HepG2 (cell line): ENCODE measurements around the gene ID3. TPM values are rescaled to one million over a fixed set of nuclear protein-coding genes. Genes with fewer than 3 reads are reported as not detected.

Experiments
- DNMT1 ChIP-seq: sonication (generic); formaldehyde crosslinking; IDR thresholded peaks from 2 replicates; pipeline ENCODE4 v1.5.1; 2020; ENCODE audit warnings: mild to moderate bottlenecking, missing genetic modification reagents
- HMGA1 ChIP-seq: sonication (generic); formaldehyde crosslinking; conservative IDR thresholded peaks from 2 replicates; pipeline ENCODE4 v1.4.0; 2020; ENCODE audit warnings: missing genetic modification reagents
- JDP2 ChIP-seq: sonication (generic); formaldehyde crosslinking; IDR thresholded peaks from 2 replicates; pipeline ENCODE4 v1.8.1; 2022; ENCODE audit warnings: missing genetic modification reagents, borderline replicate concordance
- KAT8 ChIP-seq: IDR thresholded peaks from 2 replicates; pipeline ENCODE4 v1.6.1; 2016; ENCODE audit warnings: missing genetic modification reagents, missing compliant biosample characterization
- NR3C1 ChIP-seq: sonication (generic); formaldehyde crosslinking; IDR thresholded peaks from 2 replicates; pipeline ENCODE4 v1.4.0; 2020; ENCODE audit warnings: missing genetic modification reagents
- PHB2 ChIP-seq: fragments of 450-650 bp; IDR thresholded peaks from 2 replicates; pipeline ENCODE4 v1.6.1; 2018; ENCODE audit not compliant: partially characterized antibody
- RFX5 ChIP-seq: IDR thresholded peaks from 2 replicates; pipeline ENCODE4 v1.6.1; 2011; ENCODE audit warnings: low read depth, low read length, improper control_type of control experiment
- SIX4 ChIP-seq: sonication (generic); formaldehyde crosslinking; IDR thresholded peaks from 2 replicates; pipeline ENCODE4 v1.4.0; 2020; ENCODE audit warnings: missing genetic modification reagents
- ZNF552 ChIP-seq: sonication (generic); formaldehyde crosslinking; IDR thresholded peaks from 2 replicates; pipeline ENCODE4 v1.9.0; 2022; ENCODE audit warnings: missing genetic modification reagents, mild to moderate bottlenecking, borderline replicate concordance
- ZNF776 ChIP-seq: sonication (generic); formaldehyde crosslinking; IDR thresholded peaks from 2 replicates; pipeline ENCODE4 v1.4.0; 2020; ENCODE audit warnings: mild to moderate bottlenecking, missing genetic modification reagents
- polyA plus RNA-seq, 8 experiments: library from polyadenylated mRNA; depleted of rRNA in 3 of 8; stranded (reverse) in 7 of 8; unstranded in 1 of 8; fragments of >200 nt; fragmentation: Illumina TruSeq in 4 of 8; extraction: Trizol in 4 of 8; gene quantifications; 2 replicates each; pipeline versions ENCODE4 v1.2.1 to v1.2.3, GENCODE V29; 2011 to 2016; ENCODE audit warnings: low read depth in 4 of 8, missing spikeins in 1 of 8, mixed read lengths in 1 of 8; ENCODE audit not compliant: insufficient read depth in 1 of 8
- total RNA-seq, 5 experiments: library from RNA; depleted of rRNA; stranded (reverse); fragments of >200 nt; fragmentation: Illumina TruSeq; extraction: Trizol; gene quantifications; 2 replicates each; pipeline ENCODE4 v1.2.3, GENCODE V29; 2016; ENCODE audit warnings: low read depth in 1 of 5
- TF ChIP-seq, protein P1 (sequence below): sonication (generic); formaldehyde crosslinking; IDR thresholded peaks from 2 replicates; pipeline ENCODE4 v1.4.0; 2020; ENCODE audit warnings: missing genetic modification reagents
- TF ChIP-seq, protein P2 (sequence below): sonication (generic); formaldehyde crosslinking; IDR thresholded peaks from 2 replicates; pipeline ENCODE4 v1.4.0; 2020; ENCODE audit warnings: missing genetic modification reagents
- TF ChIP-seq, protein P3 (sequence below): sonication (generic); formaldehyde crosslinking; IDR thresholded peaks from 2 replicates; pipeline ENCODE4 v1.5.0; 2020; ENCODE audit warnings: mild to moderate bottlenecking, missing genetic modification reagents
- TF ChIP-seq, protein P4 (sequence below): conservative IDR thresholded peaks from 2 replicates; pipeline ENCODE4 v1.6.1; 2018; ENCODE audit warnings: missing genetic modification reagents
- TF ChIP-seq, protein P5 (sequence below): sonication (generic); formaldehyde crosslinking; IDR thresholded peaks from 2 replicates; pipeline ENCODE4 v1.5.0; 2020; ENCODE audit warnings: mild to moderate bottlenecking, missing genetic modification reagents

Gene ID3
- total and polyA plus RNA-seq, 2 of the 13 experiments (the other 11 are each of a cell fraction or from before 2014, with no cell fraction given), result 64.8 to 115 TPM

DNA sequence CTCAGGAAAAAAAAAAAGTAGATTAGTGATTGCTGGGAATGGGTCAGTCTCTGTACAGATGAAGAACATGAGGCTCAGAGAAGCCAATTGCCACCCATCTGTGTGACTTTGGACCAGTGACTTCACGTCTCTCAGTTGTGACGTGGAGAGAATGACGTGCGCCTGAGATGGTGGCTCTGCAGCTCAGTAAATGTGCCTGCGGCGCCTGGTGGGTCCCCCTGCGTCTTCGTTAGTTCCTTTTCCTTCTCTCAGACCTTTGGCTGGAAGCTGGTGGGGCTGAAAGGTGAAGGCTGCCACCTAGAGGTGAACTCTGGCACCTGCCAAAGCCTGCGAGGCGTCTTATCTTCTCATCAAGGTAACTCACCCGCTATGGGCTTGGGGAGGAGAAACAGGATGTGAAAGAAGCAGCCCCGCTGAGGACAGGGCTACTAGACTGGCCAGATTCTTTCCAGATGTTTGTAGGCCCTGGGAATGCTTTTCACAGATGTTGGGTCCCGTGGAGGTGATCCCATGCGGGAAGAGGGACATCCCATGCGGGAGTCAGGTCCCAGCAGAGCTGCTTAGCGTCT lies 19.5 kb downstream of the ID3 start (continued):
- TF ChIP-seq JDP2 (CRISPR knock-in tag), result no peak
- TF ChIP-seq, protein P1, sequence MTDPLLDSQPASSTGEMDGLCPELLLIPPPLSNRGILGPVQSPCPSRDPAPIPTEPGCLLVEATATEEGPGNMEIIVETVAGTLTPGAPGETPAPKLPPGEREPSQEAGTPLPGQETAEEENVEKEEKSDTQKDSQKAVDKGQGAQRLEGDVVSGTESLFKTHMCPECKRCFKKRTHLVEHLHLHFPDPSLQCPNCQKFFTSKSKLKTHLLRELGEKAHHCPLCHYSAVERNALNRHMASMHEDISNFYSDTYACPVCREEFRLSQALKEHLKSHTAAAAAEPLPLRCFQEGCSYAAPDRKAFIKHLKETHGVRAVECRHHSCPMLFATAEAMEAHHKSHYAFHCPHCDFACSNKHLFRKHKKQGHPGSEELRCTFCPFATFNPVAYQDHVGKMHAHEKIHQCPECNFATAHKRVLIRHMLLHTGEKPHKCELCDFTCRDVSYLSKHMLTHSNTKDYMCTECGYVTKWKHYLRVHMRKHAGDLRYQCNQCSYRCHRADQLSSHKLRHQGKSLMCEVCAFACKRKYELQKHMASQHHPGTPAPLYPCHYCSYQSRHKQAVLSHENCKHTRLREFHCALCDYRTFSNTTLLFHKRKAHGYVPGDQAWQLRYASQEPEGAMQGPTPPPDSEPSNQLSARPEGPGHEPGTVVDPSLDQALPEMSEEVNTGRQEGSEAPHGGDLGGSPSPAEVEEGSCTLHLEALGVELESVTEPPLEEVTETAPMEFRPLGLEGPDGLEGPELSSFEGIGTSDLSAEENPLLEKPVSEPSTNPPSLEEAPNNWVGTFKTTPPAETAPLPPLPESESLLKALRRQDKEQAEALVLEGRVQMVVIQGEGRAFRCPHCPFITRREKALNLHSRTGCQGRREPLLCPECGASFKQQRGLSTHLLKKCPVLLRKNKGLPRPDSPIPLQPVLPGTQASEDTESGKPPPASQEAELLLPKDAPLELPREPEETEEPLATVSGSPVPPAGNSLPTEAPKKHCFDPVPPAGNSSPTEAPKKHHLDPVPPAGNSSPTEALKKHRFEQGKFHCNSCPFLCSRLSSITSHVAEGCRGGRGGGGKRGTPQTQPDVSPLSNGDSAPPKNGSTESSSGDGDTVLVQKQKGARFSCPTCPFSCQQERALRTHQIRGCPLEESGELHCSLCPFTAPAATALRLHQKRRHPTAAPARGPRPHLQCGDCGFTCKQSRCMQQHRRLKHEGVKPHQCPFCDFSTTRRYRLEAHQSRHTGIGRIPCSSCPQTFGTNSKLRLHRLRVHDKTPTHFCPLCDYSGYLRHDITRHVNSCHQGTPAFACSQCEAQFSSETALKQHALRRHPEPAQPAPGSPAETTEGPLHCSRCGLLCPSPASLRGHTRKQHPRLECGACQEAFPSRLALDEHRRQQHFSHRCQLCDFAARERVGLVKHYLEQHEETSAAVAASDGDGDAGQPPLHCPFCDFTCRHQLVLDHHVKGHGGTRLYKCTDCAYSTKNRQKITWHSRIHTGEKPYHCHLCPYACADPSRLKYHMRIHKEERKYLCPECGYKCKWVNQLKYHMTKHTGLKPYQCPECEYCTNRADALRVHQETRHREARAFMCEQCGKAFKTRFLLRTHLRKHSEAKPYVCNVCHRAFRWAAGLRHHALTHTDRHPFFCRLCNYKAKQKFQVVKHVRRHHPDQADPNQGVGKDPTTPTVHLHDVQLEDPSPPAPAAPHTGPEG (CRISPR knock-in tag), result no peak; the same call in 1 of the 2 replicates
- TF ChIP-seq, protein P2, sequence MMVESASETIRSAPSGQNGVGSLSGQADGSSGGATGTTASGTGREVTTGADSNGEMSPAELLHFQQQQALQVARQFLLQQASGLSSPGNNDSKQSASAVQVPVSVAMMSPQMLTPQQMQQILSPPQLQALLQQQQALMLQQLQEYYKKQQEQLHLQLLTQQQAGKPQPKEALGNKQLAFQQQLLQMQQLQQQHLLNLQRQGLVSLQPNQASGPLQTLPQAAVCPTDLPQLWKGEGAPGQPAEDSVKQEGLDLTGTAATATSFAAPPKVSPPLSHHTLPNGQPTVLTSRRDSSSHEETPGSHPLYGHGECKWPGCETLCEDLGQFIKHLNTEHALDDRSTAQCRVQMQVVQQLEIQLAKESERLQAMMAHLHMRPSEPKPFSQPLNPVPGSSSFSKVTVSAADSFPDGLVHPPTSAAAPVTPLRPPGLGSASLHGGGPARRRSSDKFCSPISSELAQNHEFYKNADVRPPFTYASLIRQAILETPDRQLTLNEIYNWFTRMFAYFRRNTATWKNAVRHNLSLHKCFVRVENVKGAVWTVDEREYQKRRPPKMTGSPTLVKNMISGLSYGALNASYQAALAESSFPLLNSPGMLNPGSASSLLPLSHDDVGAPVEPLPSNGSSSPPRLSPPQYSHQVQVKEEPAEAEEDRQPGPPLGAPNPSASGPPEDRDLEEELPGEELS (CRISPR knock-in tag), result no peak
- TF ChIP-seq, protein P3, sequence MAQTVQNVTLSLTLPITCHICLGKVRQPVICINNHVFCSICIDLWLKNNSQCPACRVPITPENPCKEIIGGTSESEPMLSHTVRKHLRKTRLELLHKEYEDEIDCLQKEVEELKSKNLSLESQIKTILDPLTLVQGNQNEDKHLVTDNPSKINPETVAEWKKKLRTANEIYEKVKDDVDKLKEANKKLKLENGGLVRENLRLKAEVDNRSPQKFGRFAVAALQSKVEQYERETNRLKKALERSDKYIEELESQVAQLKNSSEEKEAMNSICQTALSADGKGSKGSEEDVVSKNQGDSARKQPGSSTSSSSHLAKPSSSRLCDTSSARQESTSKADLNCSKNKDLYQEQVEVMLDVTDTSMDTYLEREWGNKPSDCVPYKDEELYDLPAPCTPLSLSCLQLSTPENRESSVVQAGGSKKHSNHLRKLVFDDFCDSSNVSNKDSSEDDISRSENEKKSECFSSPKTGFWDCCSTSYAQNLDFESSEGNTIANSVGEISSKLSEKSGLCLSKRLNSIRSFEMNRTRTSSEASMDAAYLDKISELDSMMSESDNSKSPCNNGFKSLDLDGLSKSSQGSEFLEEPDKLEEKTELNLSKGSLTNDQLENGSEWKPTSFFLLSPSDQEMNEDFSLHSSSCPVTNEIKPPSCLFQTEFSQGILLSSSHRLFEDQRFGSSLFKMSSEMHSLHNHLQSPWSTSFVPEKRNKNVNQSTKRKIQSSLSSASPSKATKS, result no peak
- no peak for TF ChIP-seq DNMT1 (CRISPR knock-in tag)
- TF ChIP-seq SIX4 (CRISPR knock-in tag), result no peak
- TF ChIP-seq KAT8 (CRISPR knock-in tag), result peak; percentile 42; the same call in 1 of the 2 replicates
- no peak for TF ChIP-seq PHB2
- TF ChIP-seq NR3C1 (CRISPR knock-in tag), result no peak
- TF ChIP-seq, protein P4, sequence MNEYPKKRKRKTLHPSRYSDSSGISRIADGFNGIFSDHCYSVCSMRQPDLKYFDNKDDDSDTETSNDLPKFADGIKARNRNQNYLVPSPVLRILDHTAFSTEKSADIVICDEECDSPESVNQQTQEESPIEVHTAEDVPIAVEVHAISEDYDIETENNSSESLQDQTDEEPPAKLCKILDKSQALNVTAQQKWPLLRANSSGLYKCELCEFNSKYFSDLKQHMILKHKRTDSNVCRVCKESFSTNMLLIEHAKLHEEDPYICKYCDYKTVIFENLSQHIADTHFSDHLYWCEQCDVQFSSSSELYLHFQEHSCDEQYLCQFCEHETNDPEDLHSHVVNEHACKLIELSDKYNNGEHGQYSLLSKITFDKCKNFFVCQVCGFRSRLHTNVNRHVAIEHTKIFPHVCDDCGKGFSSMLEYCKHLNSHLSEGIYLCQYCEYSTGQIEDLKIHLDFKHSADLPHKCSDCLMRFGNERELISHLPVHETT, result no peak
- TF ChIP-seq ZNF552, result no peak
- no peak for TF ChIP-seq RFX5
- TF ChIP-seq, protein P5, sequence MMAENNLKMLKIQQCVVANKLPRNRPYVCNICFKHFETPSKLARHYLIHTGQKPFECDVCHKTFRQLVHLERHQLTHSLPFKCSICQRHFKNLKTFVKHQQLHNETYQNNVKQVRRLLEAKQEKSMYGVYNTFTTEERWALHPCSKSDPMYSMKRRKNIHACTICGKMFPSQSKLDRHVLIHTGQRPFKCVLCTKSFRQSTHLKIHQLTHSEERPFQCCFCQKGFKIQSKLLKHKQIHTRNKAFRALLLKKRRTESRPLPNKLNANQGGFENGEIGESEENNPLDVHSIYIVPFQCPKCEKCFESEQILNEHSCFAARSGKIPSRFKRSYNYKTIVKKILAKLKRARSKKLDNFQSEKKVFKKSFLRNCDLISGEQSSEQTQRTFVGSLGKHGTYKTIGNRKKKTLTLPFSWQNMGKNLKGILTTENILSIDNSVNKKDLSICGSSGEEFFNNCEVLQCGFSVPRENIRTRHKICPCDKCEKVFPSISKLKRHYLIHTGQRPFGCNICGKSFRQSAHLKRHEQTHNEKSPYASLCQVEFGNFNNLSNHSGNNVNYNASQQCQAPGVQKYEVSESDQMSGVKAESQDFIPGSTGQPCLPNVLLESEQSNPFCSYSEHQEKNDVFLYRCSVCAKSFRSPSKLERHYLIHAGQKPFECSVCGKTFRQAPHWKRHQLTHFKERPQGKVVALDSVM (CRISPR knock-in tag), result no peak
- no peak for TF ChIP-seq HMGA1 (CRISPR knock-in tag)
- no peak for TF ChIP-seq ZNF776
